Central memory CD8-positive, alpha-beta T cell (primary cell): ENCODE results near the gene PKNOX1.
"Not testable (repeated sequence)": the region's sequence is repeated elsewhere in the genome, so short reads cannot be mapped to it uniquely, and the experiment has no call there.

Experiments
- ATAC-seq: fragments of 150-1000 bp; cut with Tn5 transposase; replicated peaks from 2 replicates; pipeline ENCODE4 v1.10.0; 2022; ENCODE audit warnings: mild to moderate bottlenecking, moderate FRiP score, moderate number of reproducible peaks; ENCODE audit not compliant: poor library complexity, severe bottlenecking; ENCODE audit errors: extremely low read depth
- DNase-seq, 2 donors: peaks; one replicate each; pipeline ENCODE4 v3.0.0; 2021; ENCODE audit warnings: low spot score in 2 of 2
- H3K27ac Mint-ChIP-seq: one replicate; pipeline ENCODE4 v1.8.0; 2022; ENCODE audit warnings: low read depth, mild to moderate bottlenecking, moderate library complexity, mixed read lengths
- H3K27me3 Mint-ChIP-seq: one replicate; pipeline ENCODE4 v1.8.0; 2022; ENCODE audit warnings: mixed read lengths
- H3K36me3 Mint-ChIP-seq: one replicate; pipeline ENCODE4 v1.8.0; 2022; ENCODE audit warnings: mild to moderate bottlenecking, moderate library complexity, mixed read lengths; ENCODE audit not compliant: insufficient read depth
- H3K4me1 Mint-ChIP-seq: one replicate; pipeline ENCODE4 v1.8.0; 2022; ENCODE audit warnings: mixed read lengths
- H3K4me3 Mint-ChIP-seq: one replicate; pipeline ENCODE4 v1.8.0; 2022; ENCODE audit warnings: mild to moderate bottlenecking, moderate library complexity, mixed read lengths
- H3K9me3 Mint-ChIP-seq: one replicate; pipeline ENCODE4 v1.8.0; 2022; ENCODE audit warnings: mixed read lengths

The PKNOX1 gene

GRCh38 chr21:42962380-42963007, 11.9 kb upstream of the PKNOX1 start:
- DNase-seq: no peak
- peaks cover 6% of the 10 kb centered on the region for H3K4me1 Mint-ChIP-seq
- no peaks in the 10 kb centered on the region for H3K27me3 Mint-ChIP-seq
- H3K4me3 Mint-ChIP-seq: no peak overlapping the region
- no peaks in the 10 kb centered on the region for H3K36me3 Mint-ChIP-seq
- H3K27ac Mint-ChIP-seq: no peak overlapping the region
- ATAC-seq: no peak
- H3K9me3 Mint-ChIP-seq: no peaks in the 10 kb centered on the region

- ATAC-seq (no peak), DNase-seq (no peak)
- Mint-ChIP-seq H3K4me3 (no peak overlapping the region), H3K27me3 (no peaks in the 10 kb centered on the region), H3K36me3 (no peaks in the 10 kb centered on the region), H3K4me1 (peaks cover 1% of the 10 kb centered on the region), H3K27ac (no peak overlapping the region), H3K9me3 (no peaks in the 10 kb centered on the region)
These were observed 10.3 kb upstream of the PKNOX1 start for GRCh38 chr21:42964086-42964485.

GRCh38 chr21:42964546-42965210, 9.7 kb upstream of the PKNOX1 start:
- no peak for ATAC-seq
- H3K4me3 Mint-ChIP-seq: no peak overlapping the region
- H3K27ac Mint-ChIP-seq: no peak overlapping the region
- H3K4me1 Mint-ChIP-seq: no peaks in the 10 kb centered on the region
- no peaks in the 10 kb centered on the region for H3K36me3 Mint-ChIP-seq
- DNase-seq: no peak
- H3K9me3 Mint-ChIP-seq: no peaks in the 10 kb centered on the region
- H3K27me3 Mint-ChIP-seq: no peaks in the 10 kb centered on the region

GRCh38 chr21:42965211-42965560, 9.2 kb upstream of the PKNOX1 start:
- Mint-ChIP-seq H3K9me3 (no peaks in the 10 kb centered on the region), H3K4me3 (no peak overlapping the region), H3K27ac (no peak overlapping the region), H3K36me3 (no peaks in the 10 kb centered on the region), H3K27me3 (no peaks in the 10 kb centered on the region), H3K4me1 (no peaks in the 10 kb centered on the region)
- no peak for ATAC-seq
- DNase-seq: no peak

GRCh38 chr21:42967616-42968015, 6.7 kb upstream of the PKNOX1 start:
- not testable (repeated sequence) for DNase-seq, H3K4me3 Mint-ChIP-seq, H3K27ac Mint-ChIP-seq, H3K4me1 Mint-ChIP-seq, H3K36me3 Mint-ChIP-seq, H3K27me3 Mint-ChIP-seq, H3K9me3 Mint-ChIP-seq, ATAC-seq

- Mint-ChIP-seq H3K36me3 (peaks cover 3% of the 10 kb centered on the region), H3K4me1 (no peaks in the 10 kb centered on the region), H3K9me3 (no peaks in the 10 kb centered on the region), H3K27ac (no peak overlapping the region), H3K4me3 (no peak overlapping the region), H3K27me3 (no peaks in the 10 kb centered on the region)
- ATAC-seq: no peak
- DNase-seq: no peak
These were observed 5.2 kb upstream of the PKNOX1 start for GRCh38 chr21:42969193-42969600.

- ATAC-seq: no peak
- peaks cover 7% of the 10 kb centered on the region for H3K36me3 Mint-ChIP-seq
- no peak overlapping the region for H3K4me3 Mint-ChIP-seq
These were observed 3.3 kb upstream of the PKNOX1 start for GRCh38 chr21:42970946-42971653.

GRCh38 chr21:42971897-42972275, 2.5 kb upstream of the PKNOX1 start:
- H3K4me1 Mint-ChIP-seq: no peaks in the 10 kb centered on the region
- peak overlapping the region; percentile 32 for H3K4me3 Mint-ChIP-seq
- no peaks in the 10 kb centered on the region for H3K9me3 Mint-ChIP-seq
- no peaks in the 10 kb centered on the region for H3K27me3 Mint-ChIP-seq
- DNase-seq: no peak
- no peak overlapping the region for H3K27ac Mint-ChIP-seq
- H3K36me3 Mint-ChIP-seq: peaks cover 7% of the 10 kb centered on the region
- no peak for ATAC-seq

More at GRCh38 chr21:42970946-42971653, 3.3 kb upstream of the PKNOX1 start:
- H3K27ac Mint-ChIP-seq: no peak overlapping the region
- no peaks in the 10 kb centered on the region for H3K27me3 Mint-ChIP-seq
- H3K9me3 Mint-ChIP-seq: no peaks in the 10 kb centered on the region
- H3K4me1 Mint-ChIP-seq: no peaks in the 10 kb centered on the region
- no peak for DNase-seq

- peak overlapping the region; percentile 72 for H3K4me3 Mint-ChIP-seq
- DNase-seq (peak in 1 of 2 donors; percentile 14), ATAC-seq (no peak)
- no peaks in the 10 kb centered on the region for H3K4me1 Mint-ChIP-seq
- no peaks in the 10 kb centered on the region for H3K27me3 Mint-ChIP-seq
- no peaks in the 10 kb centered on the region for H3K9me3 Mint-ChIP-seq
- H3K27ac Mint-ChIP-seq: no peak overlapping the region
- peaks cover 8% of the 10 kb centered on the region for H3K36me3 Mint-ChIP-seq
These were observed 912 bp upstream of the PKNOX1 start for GRCh38 chr21:42973309-42973990.

- no peaks in the 10 kb centered on the region for H3K9me3 Mint-ChIP-seq
- H3K36me3 Mint-ChIP-seq: peaks cover 10% of the 10 kb centered on the region
- H3K4me3 Mint-ChIP-seq: peak overlapping the region; percentile 79
- DNase-seq (peak; percentile 14 to 22), ATAC-seq (peak; percentile 12)
- no peaks in the 10 kb centered on the region for H3K27me3 Mint-ChIP-seq
- peak overlapping the region; percentile 82 for H3K27ac Mint-ChIP-seq
- peaks cover 8% of the 10 kb centered on the region for H3K4me1 Mint-ChIP-seq
These were observed 764 bp downstream of the PKNOX1 start for GRCh38 chr21:42974832-42975820.

- peak overlapping the region; percentile 79 for H3K4me3 Mint-ChIP-seq
- H3K4me1 Mint-ChIP-seq: peaks cover 17% of the 10 kb centered on the region
- no peaks in the 10 kb centered on the region for H3K9me3 Mint-ChIP-seq
- ATAC-seq: no peak
- H3K36me3 Mint-ChIP-seq: peaks cover 10% of the 10 kb centered on the region
- DNase-seq: no peak
- H3K27me3 Mint-ChIP-seq: no peaks in the 10 kb centered on the region
- H3K27ac Mint-ChIP-seq: peak overlapping the region; percentile 75
These were observed 1.7 kb downstream of the PKNOX1 start for GRCh38 chr21:42975886-42976608.
